Skeletal muscle satellite cell (primary cell): ENCODE results near the gene B4GALT2.

ENCODE experiments used
- H3K27me3 ChIP-seq: 2 replicates; pipeline ENCODE4 v1.7.0; 2013; ENCODE audit warnings: low read length; ENCODE audit not compliant: control insufficient read depth, insufficient read depth
- H3K36me3 ChIP-seq: 2 replicates; pipeline ENCODE4 v1.7.0; 2013; ENCODE audit warnings: mild to moderate bottlenecking, control low read depth, low read length; ENCODE audit not compliant: insufficient read depth
- H3K4me1 ChIP-seq: 2 replicates; pipeline ENCODE4 v1.7.0; 2013; ENCODE audit warnings: low read length; ENCODE audit not compliant: control insufficient read depth, insufficient read depth
- H3K4me2 ChIP-seq: 2 replicates; pipeline ENCODE4 v1.7.0; 2013; ENCODE audit warnings: mild to moderate bottlenecking, low read length
- H3K4me3 ChIP-seq: 2 replicates; pipeline ENCODE4 v1.7.0; 2013; ENCODE audit warnings: low read length
- H3K9ac ChIP-seq: 2 replicates; pipeline ENCODE4 v1.7.0; 2013; ENCODE audit warnings: mild to moderate bottlenecking, low read depth, low read length, moderate library complexity
- H3K9me3 ChIP-seq: replicated peaks from 2 replicates; pipeline ENCODE4 v1.7.0; 2013; ENCODE audit warnings: mild to moderate bottlenecking, control low read depth, low read length

B4GALT2 gene

DNA sequence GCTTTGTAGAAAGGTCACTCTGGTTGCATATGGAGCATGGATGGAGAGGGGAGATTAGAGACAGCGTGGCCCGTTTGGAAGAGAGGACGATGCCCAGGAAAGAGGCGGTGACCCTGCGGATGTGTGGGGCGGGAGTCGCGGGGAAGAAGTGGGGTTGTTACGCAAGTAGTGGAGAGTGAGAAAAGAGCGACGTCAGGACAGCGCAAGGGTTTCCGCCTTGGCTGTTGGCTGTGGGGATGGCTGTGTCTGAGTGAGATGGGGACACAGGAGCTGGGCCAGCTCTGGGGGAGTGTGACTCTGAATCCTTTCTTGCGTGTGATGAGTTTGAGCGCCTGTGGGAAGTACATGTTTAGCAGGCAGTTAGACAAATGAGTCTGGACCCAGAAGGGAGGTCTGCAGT is 3.8 kb downstream of the B4GALT2 start:
- Histone ChIP-seq H3K9ac (no peak overlapping the region), H3K36me3 (peaks cover 37% of the 10 kb centered on the region), H3K27me3 (no peaks in the 10 kb centered on the region)

DNA sequence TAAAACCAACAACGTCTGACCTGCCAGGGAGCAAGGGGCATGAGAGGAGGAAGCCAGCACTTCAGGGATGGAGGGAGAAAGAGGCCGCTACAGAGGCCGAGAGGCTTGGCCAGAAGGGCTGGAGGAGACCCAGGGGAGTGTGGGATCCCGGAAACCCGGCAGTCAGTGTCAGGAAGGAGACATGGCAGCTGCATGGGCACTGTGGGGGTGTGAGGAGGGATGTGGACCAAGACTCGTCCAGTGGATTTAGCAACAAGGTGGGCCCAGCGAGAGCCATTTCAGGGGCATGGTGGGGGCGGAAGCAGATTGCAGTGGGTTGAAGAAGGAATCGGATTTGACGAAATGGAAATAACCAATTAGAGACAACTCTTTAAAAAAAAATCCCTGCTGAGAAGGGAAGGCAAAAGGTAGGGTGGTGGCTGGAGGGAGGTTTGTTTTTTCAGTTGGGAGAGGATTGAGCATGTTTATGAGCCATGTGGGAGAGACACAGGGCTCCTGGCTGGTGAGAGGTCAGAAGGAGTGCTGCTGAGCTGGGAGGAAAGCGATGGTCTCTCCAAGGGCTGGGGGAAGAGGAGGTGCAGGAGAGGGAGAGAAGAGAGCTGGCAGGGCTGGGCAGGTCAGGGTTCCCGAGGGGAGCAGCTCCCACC is 4.4 kb downstream of the B4GALT2 start:
- Histone ChIP-seq H3K27me3 (no peaks in the 10 kb centered on the region), H3K9me3 (no peaks in the 10 kb centered on the region), H3K4me2 (peak overlapping the region; percentile 34), H3K4me3 (no peak overlapping the region), H3K36me3 (peaks cover 32% of the 10 kb centered on the region), H3K9ac (no peak overlapping the region), H3K4me1 (peaks cover 33% of the 10 kb centered on the region)

More for the DNA sequence above, 3.8 kb downstream of the B4GALT2 start:
- Histone ChIP-seq H3K4me2 (peak overlapping the region; percentile 34), H3K4me3 (no peak overlapping the region), H3K4me1 (peaks cover 35% of the 10 kb centered on the region), H3K9me3 (no peaks in the 10 kb centered on the region)

DNA sequence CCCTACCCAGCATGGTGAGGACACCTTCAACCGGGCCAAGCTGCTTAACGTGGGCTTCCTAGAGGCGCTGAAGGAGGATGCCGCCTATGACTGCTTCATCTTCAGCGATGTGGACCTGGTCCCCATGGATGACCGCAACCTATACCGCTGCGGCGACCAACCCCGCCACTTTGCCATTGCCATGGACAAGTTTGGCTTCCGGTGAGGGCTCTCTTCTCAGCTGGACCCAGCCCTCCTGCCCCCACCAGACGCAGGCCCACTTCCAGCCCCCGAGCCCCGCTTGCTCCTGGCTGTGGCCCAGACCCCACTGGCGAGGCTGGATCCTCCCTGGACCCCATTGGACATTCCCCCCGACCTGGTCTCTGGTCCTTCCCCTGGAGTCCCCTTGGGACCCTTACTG is 5.8 kb downstream of the B4GALT2 start:
- peaks cover 32% of the 10 kb centered on the region for H3K36me3 ChIP-seq

DNA sequence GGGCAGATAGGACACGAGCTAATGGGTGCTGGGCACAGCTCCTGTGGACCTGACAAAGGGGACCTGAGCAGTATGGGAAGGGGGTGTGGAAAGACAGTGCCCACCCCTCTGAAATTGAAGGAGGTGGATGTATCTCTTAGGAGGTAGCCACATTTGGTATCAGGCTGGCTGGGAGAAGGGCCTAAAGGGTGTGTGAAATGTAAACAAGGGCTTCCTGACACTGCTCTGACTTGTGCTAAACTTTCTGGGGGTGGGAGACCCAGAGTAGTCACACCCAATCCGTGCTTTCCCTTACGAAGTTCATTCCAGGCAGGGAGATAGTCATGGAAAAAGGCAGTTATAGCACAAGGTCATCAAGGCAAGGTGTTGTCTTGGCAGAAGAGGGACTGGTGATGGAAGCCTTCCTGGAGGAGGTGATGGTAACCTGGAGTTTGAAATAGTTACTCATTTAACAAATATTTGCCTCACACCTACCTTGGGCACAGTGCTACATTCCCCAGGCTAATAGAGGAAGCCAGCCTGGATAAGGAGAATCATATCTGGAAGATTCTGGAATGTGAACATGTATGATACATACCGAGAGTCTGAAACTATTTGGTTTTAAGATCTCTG is 7.1 kb downstream of the B4GALT2 start:
- H3K36me3 ChIP-seq = peaks cover 31% of the 10 kb centered on the region

More for the DNA sequence above, 5.8 kb downstream of the B4GALT2 start:
- Histone ChIP-seq H3K4me1 (peaks cover 28% of the 10 kb centered on the region), H3K4me2 (no peak overlapping the region), H3K4me3 (no peak overlapping the region), H3K9ac (no peak overlapping the region), H3K9me3 (no peaks in the 10 kb centered on the region), H3K27me3 (no peaks in the 10 kb centered on the region)

DNA sequence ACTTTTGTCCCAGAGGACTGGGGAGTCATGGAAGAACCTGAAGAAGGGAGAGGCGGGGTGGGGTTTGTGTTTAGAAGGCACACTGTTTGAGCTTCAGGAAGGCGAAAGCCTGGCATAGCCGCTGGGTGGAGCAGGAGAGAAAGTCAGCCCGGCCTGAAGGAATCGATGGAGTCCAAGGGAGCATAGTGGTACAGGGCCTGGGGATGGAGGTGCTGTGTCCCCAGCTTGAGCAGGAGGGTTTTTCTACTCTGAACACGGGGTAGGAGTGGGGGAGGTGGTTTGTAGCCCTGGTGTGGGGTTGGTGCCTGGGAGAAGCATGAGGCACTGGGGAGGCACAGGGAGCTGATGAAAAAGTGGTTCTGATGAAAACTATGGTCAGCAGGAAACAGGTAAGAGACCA is 7.7 kb downstream of the B4GALT2 start:
- H3K9ac ChIP-seq = no peak overlapping the region
- H3K4me3 ChIP-seq = no peak overlapping the region
- H3K27me3 ChIP-seq = no peaks in the 10 kb centered on the region
- peaks cover 27% of the 10 kb centered on the region for H3K36me3 ChIP-seq
- peaks cover 21% of the 10 kb centered on the region for H3K4me1 ChIP-seq
- H3K9me3 ChIP-seq = no peaks in the 10 kb centered on the region
- H3K4me2 ChIP-seq = no peak overlapping the region

More for the DNA sequence above, 7.1 kb downstream of the B4GALT2 start:
- H3K4me1 ChIP-seq = peaks cover 22% of the 10 kb centered on the region
- no peaks in the 10 kb centered on the region for H3K9me3 ChIP-seq
- H3K9ac ChIP-seq = no peak overlapping the region
- H3K27me3 ChIP-seq = no peaks in the 10 kb centered on the region
- no peak overlapping the region for H3K4me3 ChIP-seq
- no peak overlapping the region for H3K4me2 ChIP-seq

DNA sequence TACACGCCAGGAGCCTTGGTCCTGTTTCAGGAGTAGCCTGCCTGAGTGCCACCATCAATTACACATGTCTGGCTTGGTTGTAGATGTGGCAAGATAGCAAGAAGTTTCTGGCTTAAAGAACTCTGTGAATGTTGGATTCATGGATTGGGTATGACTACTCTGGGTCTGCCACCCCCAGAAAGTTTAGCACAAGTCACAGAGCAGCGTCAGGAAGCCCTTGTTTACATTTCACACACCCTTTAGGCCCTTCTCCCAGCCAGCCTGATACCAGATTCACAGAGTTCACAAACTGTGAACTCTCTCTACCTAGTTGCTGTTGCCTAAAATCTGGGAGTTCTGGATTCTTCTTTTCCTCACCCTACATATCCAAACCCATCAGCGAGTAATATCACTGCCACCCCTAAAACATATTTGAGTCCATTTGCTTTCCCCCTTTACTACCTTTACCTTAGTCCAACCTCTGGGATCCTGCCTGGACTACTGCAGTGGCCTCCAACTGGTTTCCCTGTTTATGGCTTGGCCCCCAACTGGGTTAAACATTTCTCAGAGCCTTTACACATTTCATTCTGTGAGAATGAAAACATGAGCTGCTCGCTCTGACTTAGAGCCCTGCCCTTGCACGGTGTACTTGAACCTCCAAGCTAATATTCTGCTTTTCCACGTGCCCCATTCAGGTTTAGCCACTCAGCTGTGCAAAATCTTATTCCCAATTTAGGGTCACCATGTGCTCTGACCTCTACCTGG is 8.3 kb downstream of the B4GALT2 start:
- no peaks in the 10 kb centered on the region for H3K9me3 ChIP-seq
- peaks cover 26% of the 10 kb centered on the region for H3K36me3 ChIP-seq

DNA sequence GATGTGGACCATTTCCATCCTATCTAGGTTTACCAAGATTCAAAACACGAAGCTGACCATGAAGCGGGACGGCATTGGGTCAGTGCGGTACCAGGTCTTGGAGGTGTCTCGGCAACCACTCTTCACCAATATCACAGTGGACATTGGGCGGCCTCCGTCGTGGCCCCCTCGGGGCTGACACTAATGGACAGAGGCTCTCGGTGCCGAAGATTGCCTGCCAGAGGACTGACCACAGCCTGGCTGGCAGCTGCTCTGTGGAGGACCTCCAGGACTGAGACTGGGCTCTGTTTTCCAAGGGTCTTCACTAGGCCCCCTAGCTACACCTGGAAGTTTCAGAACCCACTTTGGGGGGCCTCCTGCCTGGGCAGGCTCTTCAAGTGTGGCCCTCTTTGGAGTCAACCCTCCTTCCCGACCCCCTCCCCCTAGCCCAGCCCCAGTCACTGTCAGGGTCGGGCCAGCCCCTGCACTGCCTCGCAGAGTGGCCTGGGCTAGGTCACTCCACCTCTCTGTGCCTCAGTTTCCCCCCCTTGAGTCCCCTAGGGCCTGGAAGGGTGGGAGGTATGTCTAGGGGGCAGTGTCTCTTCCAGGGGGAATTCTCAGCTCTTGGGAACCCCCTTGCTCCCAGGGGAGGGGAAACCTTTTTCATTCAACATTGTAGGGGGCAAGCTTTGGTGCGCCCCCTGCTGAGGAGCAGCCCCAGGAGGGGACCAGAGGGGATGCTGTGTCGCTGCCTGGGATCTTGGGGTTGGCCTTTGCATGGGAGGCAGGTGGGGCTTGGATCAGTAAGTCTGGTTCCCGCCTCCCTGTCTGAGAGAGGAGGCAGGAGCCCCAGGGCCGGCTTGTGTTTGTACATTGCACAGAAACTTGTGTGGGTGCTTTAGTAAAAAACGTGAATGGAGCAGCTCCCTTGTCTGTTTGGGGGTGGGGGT is 11.5 kb downstream of the B4GALT2 start:
- Histone ChIP-seq H3K4me1 (peaks cover 12% of the 10 kb centered on the region), H3K27me3 (no peaks in the 10 kb centered on the region), H3K4me2 (peak overlapping the region; percentile 98), H3K36me3 (peaks cover 11% of the 10 kb centered on the region), H3K4me3 (peak overlapping the region; percentile 81), H3K9ac (peak overlapping the region; percentile 80), H3K9me3 (no peaks in the 10 kb centered on the region)

More for the DNA sequence above, 8.3 kb downstream of the B4GALT2 start:
- H3K4me1 ChIP-seq = peaks cover 24% of the 10 kb centered on the region
- no peak overlapping the region for H3K9ac ChIP-seq
- H3K27me3 ChIP-seq = no peaks in the 10 kb centered on the region
- no peak overlapping the region for H3K4me2 ChIP-seq
- no peak overlapping the region for H3K4me3 ChIP-seq

DNA sequence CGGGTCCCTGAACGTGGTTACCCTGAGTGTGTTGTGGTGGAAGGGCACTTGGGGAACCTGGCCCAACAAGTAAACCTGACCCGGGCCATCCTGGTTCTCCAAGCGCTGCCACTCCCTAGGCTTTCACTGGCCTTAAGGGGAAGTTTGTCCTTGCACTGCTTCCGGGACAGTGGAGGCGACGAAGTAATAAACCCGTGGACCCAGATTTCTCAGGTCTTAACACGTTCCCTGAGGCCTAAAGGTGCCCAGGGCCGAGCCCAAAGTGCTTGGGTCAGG is 12.1 kb downstream of the B4GALT2 start:
- Histone ChIP-seq H3K27me3 (no peaks in the 10 kb centered on the region), H3K36me3 (peaks cover 5% of the 10 kb centered on the region), H3K9ac (peak overlapping the region; percentile 80), H3K4me1 (peaks cover 12% of the 10 kb centered on the region), H3K4me2 (peak overlapping the region; percentile 98), H3K4me3 (peak overlapping the region; percentile 81), H3K9me3 (no peaks in the 10 kb centered on the region)

DNA sequence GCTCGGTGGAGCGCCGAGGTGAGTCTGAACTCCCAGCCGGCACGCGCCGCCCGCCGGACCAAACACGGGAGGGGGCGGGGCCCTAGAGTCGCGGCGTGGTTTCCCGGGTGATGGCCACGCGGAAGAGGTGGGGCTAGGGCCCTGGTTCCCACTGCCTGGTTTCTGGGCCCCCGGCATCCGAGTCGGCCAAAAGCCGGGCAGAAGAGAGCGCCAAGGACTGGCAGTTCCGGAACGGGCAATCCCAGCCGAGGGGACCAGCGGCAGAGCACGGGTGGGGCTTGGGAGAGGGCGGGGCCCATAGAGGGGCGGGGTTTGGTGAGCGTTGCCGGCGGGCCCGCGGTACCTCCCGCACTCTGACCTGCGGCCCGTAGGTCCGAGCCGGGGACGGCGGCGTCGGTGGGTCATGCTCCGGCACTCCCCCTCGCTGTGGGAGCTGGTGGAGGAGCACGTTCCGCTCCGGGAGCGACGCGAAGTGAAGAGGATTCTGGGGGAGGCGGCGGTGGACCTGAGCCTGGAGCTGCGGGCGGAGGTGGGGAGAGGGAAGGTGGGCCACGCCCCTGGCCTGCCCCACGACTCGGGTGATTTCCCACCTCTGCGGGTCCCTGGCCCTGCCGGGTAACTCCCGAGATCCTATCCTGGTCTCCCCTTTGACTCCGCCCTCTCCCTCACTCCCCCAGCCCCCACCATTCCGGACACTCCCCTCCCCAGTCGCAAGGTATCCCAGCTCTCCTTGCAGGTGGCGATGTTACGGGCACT is 12.6 kb downstream of the B4GALT2 start, which contains the start of gene CCDC24:
CCDC24 (plus strand) TSS at position 124 of the 756 bp plus-strand sequence; CDS start at position 404, 280 bp downstream.
- peak within 1 kb of the TSS; percentile 80 for H3K9ac ChIP-seq
- H3K4me2 ChIP-seq = peak within 1 kb of the TSS; percentile 98
- no peaks in the 10 kb centered on the region for H3K27me3 ChIP-seq
- peaks cover under 1% of the 10 kb centered on the region for H3K36me3 ChIP-seq
- H3K4me3 ChIP-seq = peak within 1 kb of the TSS; percentile 81
- peaks cover 12% of the 10 kb centered on the region for H3K4me1 ChIP-seq
- H3K9me3 ChIP-seq = no peaks in the 10 kb centered on the region

DNA sequence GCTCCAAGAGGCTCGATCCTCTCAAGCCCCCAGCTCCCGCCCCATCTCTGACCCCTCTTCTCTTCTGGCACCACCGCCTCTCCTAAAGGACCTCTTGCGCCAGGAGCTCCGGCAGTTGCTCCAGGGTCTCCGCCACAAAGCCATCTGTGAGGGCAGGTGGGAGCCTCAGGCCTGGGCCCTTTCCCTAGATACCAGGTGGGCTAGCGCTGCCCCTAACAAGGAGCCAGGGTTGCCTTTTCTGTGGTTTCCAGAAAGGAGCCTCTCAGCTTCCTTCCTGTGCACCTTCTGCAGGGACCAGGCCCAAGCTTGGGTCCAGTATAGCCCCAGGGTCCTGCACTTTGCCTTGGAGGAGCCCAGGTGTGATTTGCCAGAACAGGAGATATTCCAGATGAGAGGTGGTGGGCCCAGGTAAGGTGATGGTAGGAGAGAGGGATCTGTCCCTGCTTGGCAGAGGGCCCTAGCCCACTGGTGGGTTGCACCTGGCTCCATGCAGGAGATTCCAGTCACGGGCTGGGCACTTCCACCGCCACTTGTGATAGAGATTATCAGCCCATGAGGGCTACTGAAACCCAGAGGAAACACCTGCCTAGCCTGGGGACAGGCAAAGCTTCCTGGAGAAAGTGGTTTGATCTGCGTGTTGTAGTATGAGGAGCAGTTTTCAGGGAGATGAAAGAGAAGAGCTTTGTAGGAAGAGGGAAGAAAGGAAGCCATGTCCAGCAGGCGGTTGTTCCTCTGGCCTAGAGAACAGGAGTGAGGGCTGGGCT is 13.4 kb downstream of the B4GALT2 start:
- peaks cover 12% of the 10 kb centered on the region for H3K4me1 ChIP-seq
- H3K27me3 ChIP-seq = no peaks in the 10 kb centered on the region
- H3K9me3 ChIP-seq = no peaks in the 10 kb centered on the region
- peak overlapping the region; percentile 80 for H3K9ac ChIP-seq
- H3K4me2 ChIP-seq = peak overlapping the region; percentile 98
- peak overlapping the region; percentile 81 for H3K4me3 ChIP-seq
- H3K36me3 ChIP-seq = no peaks in the 10 kb centered on the region
